ENCODE measurements around the gene MAN1C1. TPM values are rescaled to one million over a fixed set of nuclear protein-coding genes. Genes with fewer than 3 reads are reported as not detected.

The MAN1C1 gene
- total and polyA plus RNA-seq, 10 of the 15 experiments (the other 5 are each of a cell fraction or from before 2014, with no cell fraction given): 0.12 to 0.56 (median 0.22) TPM; not detected in 3

DNA sequence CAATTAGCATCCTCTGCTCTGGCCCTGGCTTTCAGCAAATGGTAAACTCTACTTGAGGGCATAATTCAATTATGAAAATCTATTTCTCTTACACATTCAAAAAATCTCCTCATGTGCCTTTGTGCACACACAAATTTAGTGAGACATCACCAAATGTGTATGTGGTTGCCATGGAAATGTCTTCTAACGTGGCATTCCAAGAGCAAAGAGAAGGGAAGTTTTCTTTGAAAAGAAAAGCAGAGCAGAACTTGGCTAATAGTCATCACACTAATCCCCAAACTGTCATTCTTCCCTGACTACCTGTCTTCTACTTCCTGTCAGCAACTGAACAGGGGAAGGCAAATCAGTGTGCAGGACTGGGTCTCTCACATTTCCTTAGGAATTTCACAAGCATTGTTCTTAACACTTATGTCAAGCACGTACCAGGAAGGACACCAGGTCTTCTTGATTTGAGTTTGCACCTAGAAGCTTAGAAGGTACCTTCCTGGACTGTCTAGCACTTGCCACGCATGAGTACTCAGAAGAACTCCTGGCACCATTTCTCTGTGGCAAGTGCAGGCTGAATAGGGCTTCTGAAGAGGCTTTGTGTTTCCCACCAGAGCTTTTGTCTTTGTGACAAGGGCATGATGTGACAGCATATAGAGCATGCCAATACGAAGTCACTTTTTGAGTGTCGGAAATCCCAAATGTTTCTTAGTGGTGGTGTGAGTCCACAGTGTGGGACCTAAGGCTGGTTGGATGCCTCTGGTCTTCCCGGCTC is 32.3 kb downstream of the MAN1C1 start:
- 23% methylated on average over 6 of the region's 6 CpGs for WGBS (ENCODE audit: insufficient coverage, insufficient replicate concordance, low lambda C conversion rate, missing lambda C conversion rate)
- H2AFZ ChIP-seq (ENCODE audit: control insufficient read depth, low read depth, low read length): no peak overlapping the region
- CTCF ChIA-PET: no interaction called here
- H4K20me1 ChIP-seq (ENCODE audit: control insufficient read depth, insufficient read depth): no peaks in the 10 kb centered on the region
- RAD21 ChIA-PET (ENCODE audit: unreplicated experiment): no interaction called here
- BruUV-seq (replicated peaks): no TSS peak
- DNase-seq (ENCODE audit: low read depth, low spot score): no peak
- in situ Hi-C loops (cut with MboI): no loop called here
- H3K9ac ChIP-seq (ENCODE audit: control insufficient read depth, insufficient read depth, low read length): no peak overlapping the region
- H3K9me3 ChIP-seq (replicated peaks; ENCODE audit: control insufficient read depth, insufficient read depth, low read length): no peaks in the 10 kb centered on the region
- H3K79me2 ChIP-seq (ENCODE audit: control insufficient read depth, insufficient read depth, low read length): no peaks in the 10 kb centered on the region
- no peak overlapping the region for H3K27ac ChIP-seq (ENCODE audit: control insufficient read depth, insufficient read depth)
- SMC1A ChIA-PET (ENCODE audit: uncharacterized antibody, unreplicated experiment): no interaction called here
- H3K4me1 ChIP-seq (ENCODE audit: control insufficient read depth, insufficient read depth, low read length): no peaks in the 10 kb centered on the region
- intact Hi-C loops (cut with micrococcal nuclease; ENCODE audit: unreplicated experiment): no loop called here
- peak; percentile 31; the same call in 1 of the 3 replicates for ATAC-seq
- no peak overlapping the region for H3K4me3 ChIP-seq
- no peaks in the 10 kb centered on the region for H3K36me3 ChIP-seq (ENCODE audit: control insufficient read depth in 2 of 2, insufficient read depth in 2 of 2, low read length in 1 of 2)
- FAIRE-seq: no peak
- no peak overlapping the region for H3K4me2 ChIP-seq (ENCODE audit: control insufficient read depth, insufficient read depth)
- POLR2A ChIA-PET: no interaction called here
- peaks cover 2 to 7% of the 10 kb centered on the region in 2 experiments; a peak in 3 of 4 replicates for H3K27me3 ChIP-seq (replicated peaks in 1 of 2; ENCODE audit: control insufficient read depth in 2 of 2, insufficient read depth in 2 of 2, low read length in 1 of 2)
- TF ChIP-seq, protein P1, sequence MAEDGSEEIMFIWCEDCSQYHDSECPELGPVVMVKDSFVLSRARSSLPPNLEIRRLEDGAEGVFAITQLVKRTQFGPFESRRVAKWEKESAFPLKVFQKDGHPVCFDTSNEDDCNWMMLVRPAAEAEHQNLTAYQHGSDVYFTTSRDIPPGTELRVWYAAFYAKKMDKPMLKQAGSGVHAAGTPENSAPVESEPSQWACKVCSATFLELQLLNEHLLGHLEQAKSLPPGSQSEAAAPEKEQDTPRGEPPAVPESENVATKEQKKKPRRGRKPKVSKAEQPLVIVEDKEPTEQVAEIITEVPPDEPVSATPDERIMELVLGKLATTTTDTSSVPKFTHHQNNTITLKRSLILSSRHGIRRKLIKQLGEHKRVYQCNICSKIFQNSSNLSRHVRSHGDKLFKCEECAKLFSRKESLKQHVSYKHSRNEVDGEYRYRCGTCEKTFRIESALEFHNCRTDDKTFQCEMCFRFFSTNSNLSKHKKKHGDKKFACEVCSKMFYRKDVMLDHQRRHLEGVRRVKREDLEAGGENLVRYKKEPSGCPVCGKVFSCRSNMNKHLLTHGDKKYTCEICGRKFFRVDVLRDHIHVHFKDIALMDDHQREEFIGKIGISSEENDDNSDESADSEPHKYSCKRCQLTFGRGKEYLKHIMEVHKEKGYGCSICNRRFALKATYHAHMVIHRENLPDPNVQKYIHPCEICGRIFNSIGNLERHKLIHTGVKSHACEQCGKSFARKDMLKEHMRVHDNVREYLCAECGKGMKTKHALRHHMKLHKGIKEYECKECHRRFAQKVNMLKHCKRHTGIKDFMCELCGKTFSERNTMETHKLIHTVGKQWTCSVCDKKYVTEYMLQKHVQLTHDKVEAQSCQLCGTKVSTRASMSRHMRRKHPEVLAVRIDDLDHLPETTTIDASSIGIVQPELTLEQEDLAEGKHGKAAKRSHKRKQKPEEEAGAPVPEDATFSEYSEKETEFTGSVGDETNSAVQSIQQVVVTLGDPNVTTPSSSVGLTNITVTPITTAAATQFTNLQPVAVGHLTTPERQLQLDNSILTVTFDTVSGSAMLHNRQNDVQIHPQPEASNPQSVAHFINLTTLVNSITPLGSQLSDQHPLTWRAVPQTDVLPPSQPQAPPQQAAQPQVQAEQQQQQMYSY (CRISPR knock-in tag; IDR thresholded peaks at IDR 0.05): no peak
- TF ChIP-seq, protein P2, sequence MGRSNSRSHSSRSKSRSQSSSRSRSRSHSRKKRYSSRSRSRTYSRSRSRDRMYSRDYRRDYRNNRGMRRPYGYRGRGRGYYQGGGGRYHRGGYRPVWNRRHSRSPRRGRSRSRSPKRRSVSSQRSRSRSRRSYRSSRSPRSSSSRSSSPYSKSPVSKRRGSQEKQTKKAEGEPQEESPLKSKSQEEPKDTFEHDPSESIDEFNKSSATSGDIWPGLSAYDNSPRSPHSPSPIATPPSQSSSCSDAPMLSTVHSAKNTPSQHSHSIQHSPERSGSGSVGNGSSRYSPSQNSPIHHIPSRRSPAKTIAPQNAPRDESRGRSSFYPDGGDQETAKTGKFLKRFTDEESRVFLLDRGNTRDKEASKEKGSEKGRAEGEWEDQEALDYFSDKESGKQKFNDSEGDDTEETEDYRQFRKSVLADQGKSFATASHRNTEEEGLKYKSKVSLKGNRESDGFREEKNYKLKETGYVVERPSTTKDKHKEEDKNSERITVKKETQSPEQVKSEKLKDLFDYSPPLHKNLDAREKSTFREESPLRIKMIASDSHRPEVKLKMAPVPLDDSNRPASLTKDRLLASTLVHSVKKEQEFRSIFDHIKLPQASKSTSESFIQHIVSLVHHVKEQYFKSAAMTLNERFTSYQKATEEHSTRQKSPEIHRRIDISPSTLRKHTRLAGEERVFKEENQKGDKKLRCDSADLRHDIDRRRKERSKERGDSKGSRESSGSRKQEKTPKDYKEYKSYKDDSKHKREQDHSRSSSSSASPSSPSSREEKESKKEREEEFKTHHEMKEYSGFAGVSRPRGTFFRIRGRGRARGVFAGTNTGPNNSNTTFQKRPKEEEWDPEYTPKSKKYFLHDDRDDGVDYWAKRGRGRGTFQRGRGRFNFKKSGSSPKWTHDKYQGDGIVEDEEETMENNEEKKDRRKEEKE (IDR thresholded peaks at IDR 0.05): no peak
- TF ChIP-seq, protein P3, sequence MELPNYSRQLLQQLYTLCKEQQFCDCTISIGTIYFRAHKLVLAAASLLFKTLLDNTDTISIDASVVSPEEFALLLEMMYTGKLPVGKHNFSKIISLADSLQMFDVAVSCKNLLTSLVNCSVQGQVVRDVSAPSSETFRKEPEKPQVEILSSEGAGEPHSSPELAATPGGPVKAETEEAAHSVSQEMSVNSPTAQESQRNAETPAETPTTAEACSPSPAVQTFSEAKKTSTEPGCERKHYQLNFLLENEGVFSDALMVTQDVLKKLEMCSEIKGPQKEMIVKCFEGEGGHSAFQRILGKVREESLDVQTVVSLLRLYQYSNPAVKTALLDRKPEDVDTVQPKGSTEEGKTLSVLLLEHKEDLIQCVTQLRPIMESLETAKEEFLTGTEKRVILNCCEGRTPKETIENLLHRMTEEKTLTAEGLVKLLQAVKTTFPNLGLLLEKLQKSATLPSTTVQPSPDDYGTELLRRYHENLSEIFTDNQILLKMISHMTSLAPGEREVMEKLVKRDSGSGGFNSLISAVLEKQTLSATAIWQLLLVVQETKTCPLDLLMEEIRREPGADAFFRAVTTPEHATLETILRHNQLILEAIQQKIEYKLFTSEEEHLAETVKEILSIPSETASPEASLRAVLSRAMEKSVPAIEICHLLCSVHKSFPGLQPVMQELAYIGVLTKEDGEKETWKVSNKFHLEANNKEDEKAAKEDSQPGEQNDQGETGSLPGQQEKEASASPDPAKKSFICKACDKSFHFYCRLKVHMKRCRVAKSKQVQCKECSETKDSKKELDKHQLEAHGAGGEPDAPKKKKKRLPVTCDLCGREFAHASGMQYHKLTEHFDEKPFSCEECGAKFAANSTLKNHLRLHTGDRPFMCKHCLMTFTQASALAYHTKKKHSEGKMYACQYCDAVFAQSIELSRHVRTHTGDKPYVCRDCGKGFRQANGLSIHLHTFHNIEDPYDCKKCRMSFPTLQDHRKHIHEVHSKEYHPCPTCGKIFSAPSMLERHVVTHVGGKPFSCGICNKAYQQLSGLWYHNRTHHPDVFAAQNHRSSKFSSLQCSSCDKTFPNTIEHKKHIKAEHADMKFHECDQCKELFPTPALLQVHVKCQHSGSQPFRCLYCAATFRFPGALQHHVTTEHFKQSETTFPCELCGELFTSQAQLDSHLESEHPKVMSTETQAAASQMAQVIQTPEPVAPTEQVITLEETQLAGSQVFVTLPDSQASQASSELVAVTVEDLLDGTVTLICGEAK (IDR thresholded peaks at IDR 0.05; ENCODE audit: borderline replicate concordance): no peak
- TF ChIP-seq, protein P4, sequence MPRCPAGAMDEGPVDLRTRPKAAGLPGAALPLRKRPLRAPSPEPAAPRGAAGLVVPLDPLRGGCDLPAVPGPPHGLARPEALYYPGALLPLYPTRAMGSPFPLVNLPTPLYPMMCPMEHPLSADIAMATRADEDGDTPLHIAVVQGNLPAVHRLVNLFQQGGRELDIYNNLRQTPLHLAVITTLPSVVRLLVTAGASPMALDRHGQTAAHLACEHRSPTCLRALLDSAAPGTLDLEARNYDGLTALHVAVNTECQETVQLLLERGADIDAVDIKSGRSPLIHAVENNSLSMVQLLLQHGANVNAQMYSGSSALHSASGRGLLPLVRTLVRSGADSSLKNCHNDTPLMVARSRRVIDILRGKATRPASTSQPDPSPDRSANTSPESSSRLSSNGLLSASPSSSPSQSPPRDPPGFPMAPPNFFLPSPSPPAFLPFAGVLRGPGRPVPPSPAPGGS (IDR thresholded peaks at IDR 0.05; ENCODE audit: borderline replicate concordance, insufficient read depth, low read depth, low read length, poor library complexity, severe bottlenecking): no peak

Measured in GM12878 (cell line).